DMS 273 treated with DMSO at 0.1 percent for 48 hours (cell line): ENCODE data around the gene PERCC1.
"Not testable (repeated sequence)": the region's sequence is repeated elsewhere in the genome, so short reads cannot be mapped to it uniquely, and the experiment has no call there.

ENCODE experiments used
- DNase-seq: peaks from one replicate; lab custom pipeline; 2025; lab: John Stamatoyannopoulos, UW

PERCC1 gene

DNA sequence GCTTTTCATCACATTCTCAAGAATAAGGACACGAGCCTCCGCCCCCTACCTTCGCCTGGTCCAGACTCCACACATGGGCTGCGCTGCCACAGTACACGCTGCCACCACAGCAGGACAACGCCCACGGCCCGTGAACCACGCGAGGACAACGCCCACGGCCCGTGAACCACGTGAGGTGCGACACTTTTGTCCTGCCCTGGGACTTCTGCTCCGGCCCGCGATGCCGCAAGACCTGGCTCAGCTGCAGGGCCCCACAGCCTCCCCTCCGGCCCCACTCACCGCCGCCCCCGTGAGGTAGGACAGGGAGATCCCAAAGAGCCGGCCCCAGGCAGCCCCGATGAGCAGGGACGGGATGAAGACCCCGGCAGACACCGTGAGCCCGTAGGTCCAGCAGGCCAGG, 19.3 kb downstream of the PERCC1 start:
- no peak for DNase-seq

DNA sequence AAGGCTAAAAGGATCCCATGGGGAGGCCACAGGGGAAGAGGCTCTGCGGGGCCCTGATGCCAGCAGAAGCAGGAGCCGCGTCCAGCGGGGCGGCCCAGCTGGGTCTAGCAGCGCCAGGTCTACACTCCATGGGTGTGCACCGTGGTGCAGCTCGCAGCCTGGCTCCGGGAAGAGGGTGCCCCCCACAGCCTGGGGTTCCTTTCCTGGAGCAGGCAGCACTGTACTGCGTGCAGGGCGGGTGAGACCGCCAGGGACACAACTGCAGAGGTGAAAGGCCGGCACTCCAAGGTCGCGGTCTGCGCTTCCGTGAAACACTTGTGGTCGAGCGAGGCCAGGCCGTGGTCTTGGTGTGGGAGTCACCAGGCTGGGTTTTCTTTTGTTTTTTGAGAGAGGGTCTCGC, 20.0 kb downstream of the PERCC1 start:
- no peak for DNase-seq

DNA sequence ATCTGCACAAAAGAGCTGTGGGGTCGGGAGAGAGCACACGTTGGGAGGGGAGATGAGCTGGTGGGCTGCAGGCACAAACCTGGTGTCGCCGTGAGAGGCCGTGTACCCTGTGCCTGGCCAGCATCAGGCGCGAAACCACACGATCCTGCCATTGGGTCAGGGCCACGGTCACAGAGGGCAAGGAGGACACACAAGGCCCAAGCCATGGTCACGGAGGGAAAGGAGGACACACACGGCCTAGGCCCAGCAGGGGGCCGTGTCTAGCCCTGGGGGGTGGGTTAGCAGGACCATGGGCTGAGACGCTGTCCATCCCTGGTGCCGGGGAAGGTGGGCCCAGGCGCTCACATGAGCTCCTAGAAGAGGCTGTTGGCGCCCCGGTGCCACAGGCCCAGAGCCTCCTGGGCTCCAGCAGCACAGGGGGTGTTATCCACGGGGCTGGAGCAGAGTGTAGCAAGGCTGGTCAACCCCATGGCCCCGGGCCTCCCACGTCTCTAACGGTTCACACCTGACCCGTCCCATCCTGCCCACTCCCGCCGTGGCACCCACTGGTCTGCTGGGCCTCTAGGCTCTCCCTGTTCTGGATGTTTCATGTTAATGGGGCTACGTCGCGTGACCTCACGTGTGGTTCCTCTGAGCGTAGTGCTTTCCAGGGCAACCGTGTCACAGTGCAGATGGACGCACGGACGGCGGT, 21.0 kb downstream of the PERCC1 start:
- DNase-seq: no peak

DNA sequence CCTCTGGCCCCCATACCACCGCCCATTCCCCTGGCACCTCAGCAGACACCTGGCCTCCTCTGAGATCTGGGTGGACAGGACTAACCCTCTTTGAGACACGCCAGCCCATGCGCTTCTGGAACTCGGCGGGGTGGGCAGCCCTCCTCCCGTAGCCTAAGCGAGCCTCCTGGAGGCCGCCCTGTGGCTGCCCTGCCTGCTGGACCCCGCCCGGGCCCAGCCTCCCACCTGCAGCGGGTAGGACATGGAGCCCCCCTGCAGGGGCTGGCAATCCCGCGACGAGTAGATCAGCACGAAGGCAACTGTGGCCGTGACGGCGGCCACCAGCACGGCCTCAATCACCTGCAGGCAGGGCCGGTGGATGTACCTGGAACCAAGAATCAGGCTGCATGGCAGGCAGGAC, 21.7 kb downstream of the PERCC1 start:
- no peak for DNase-seq

DNA sequence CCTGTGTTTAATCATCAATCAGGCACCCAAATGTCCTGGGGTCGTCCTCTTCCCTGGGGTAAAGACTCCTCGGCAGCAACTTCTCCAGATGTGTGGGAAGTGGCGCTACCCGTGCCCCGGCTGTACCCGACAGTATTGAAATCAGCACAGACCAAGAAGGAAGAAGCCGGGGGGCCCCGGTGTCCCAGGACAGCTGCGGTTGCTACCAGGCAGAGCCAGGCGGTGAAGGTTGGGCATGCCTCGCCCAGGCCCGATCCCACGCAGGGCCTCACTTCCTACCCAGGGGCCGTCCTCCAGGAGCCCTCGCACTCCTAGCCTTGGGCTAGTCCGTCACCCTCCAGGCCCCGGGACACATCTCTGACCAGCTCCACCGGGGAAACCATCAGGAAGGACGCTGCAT, 22.4 kb downstream of the PERCC1 start:
- no peak for DNase-seq

DNA sequence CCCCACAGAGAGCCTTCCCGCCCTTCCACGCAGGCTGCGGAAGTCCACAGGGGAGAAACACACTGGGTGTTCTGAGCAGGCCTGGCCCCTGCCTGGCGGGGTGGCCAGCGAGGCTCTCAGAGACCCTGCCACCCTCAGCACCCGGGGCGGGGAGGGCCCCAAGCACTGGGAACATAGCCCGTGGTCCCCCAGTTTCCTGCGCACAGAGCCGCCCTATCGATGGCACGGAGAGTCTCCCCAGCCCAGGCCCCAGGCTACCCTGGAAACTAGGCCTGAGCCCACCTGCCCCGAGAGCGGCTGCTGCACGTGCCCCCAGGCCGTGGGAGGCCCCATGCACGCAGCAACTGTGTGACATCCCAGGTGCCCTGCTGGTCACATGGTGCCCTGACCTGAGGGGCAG, 23.7 kb downstream of the PERCC1 start:
- no peak for DNase-seq

DNA sequence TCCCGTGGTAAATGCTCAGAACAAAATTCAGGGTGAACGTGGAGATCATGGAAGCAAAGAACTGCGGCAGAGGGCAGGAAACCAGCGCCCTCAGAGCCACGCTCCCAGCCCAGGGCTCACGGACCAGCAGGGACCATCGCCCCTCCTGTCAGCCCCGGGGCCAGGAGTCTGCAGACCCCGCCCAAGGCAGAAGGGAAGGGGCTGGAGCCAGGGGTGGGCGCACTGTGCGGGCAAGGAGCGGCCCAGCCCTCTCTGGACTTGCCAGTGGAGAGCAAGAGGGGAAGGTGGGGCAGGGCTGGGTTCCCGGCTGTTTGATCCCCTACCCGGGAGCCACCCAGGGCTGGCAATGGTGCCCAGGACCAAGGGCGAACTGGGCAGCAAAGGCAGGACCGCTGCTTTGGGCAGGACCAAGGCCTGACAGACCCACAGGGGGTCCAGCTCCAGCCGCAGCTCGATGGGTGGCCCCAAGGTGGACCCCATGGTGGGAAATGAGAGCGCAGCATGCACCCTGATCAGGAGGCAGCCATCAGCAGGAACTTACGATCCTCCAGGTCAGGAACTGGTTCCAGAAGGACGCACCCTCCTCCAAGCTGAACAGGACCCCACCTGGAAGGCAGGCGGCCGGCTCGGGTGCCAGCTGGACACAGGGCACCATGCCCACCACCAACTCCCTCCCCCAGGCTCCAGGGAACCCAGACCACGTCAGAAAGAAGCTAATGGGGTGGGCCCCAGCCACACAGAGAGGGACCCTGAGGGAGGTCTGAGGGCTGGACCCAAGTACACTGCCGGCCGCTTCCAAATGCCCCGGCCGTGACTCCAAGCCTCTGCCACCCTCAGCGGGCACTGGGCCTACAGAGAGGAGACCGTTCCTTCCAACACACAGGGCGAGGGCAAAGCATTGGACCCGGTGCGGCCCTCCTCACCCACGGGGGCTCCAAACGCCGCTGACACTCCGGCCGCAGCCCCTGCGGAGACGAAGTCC, 24.6 kb downstream of the PERCC1 start:
- no peak for DNase-seq

DNA sequence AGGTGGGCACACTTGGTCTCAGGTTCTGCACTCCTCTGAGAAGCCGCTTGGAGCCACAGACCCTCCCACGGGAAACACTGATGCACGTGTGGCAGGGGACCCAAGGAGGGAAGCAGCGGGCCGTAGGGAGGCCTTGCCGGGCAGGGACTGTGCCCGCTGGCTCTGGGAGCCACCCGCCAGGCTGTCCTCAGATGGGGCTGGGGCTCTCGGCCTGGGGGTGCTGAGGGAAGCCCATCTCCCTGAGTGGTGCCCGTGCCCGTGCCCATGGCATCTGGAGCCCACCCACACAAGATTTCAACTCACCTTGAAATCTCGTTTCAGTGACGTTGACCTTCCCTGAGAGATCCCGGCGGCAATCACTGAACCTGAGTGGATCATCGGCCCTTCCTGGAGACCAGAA, 26.1 kb downstream of the PERCC1 start:
- no peak for DNase-seq

DNA sequence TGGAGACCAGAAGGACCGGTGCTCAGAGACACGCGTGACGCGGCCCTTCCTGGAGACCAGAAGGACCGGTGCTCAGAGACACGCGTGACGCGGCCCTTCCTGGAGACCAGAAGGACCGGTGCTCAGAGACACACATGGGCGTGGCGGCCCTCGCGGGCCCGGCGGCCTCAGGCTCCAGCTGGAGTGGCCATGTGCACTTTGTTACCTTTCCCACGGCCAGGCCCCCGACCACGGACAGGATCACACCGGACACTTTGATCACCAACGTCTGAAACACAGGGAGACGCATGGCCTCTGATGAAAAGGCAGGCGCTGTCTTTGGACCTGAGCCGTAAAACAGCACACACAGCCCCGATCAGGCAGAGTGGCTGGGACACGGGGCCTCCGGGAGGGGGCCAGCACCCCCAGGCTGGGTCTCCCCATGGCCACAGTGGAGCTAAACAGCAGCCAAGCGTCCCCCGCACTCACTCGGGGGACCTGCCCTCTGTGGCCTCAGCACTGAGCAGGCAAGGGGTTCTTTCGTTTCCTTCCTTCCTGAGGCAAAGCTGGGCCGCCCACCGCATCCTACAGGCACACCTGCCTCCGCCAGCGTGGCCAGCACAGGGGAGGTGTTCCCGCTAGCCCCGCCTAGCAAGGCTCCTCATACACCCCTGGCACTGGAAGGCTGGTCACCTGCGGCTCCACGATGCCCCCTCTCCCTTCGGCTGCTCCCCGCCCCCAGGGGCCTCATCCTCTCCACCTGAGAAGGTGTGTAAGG, 26.8 kb downstream of the PERCC1 start:
- no peak for DNase-seq

DNA sequence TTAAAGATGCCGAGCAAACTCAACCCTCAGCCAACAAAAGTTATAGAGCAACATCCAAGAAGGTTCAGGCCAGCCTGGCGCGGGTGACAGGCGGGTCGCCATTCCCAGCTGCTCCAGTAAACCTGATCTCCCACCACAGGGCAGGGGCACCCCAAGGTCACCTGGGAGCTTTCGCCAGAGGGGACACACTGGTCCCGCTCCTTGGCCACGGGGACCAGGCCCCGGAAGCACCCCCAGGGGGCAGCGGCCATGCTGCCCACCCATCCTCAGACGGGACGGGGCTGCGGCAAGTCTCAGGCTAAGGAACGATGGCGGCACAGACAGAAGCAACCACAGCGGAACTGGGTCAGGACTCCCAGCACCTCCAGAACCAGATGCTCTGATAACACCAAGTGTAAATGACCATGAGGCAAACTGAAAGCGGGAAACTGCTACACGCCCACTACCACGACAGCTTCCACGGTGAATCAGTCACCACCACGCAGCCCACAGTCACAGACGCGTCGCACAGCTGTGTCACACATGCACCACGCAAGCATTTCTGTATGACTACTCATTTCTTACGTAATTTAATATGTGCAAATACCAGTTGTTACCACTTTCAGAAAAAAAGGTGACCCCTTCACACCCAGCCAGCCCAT, 27.6 kb downstream of the PERCC1 start:
- no peak for DNase-seq

DNA sequence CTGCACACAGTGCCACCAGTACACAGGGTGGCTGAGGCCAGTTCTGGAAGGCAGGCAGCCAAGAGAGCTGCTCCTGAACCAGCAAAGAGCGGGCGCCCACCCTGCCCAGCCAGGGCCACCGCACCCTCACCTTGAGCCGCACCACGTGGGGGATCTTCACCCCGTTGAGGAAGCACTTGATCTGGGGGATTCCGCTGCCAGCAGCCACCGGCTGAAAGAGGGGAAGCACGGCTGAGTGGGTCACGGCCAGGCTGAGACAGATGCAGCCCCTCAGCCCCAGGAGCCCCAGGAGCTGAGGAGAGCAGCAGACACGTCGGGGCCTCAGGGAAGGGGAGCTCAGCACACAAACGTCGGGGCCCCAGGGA, 28.1 kb downstream of the PERCC1 start:
- no peak for DNase-seq

DNA sequence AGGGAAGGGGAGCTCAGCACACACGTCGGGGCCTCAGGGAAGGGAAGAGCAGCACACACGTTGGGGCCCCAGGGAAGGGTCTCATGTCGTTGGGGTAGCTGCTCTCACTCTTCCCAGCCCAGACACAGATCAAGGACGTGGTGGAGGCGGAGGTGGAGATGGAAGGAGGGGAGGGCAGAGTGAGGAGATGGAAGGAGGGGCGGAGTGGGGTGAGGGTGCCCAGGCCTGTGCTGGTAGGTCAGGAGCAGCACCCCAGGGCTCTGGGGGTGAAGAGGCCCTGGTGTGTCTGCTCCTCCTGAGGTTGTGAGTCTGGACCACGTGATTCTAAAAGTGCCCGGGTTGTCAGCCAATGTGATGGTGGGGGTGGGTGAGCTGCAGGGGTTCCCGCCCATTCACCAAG, 29.1 kb downstream of the PERCC1 start:
- DNase-seq: no peak

DNA sequence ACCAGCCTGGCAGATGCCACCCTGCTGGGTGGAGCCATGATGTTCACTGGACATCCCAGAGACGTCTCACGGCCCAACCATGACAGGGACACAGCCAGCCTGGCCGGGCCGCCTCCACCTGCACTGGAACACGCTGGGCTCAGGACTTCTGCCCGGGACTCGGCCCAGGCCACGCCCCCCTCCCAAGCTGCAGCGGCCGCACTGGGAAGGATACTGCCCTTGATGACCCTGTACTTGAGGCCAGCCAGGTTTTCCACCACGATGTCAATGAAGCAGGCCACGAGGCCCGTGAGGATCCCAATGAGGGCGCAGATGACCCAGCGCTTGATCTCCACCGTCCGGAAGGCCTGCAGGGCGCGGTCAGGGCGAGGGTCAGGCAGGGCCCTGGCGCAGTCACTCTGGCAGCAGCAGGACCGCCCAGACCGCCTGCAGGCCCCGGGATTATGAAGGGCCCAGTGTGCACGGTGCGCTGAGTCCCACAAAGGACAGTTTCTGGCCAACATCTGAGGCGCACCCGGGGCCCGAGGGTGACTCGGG, 29.8 kb downstream of the PERCC1 start:
- DNase-seq: no peak

DNA sequence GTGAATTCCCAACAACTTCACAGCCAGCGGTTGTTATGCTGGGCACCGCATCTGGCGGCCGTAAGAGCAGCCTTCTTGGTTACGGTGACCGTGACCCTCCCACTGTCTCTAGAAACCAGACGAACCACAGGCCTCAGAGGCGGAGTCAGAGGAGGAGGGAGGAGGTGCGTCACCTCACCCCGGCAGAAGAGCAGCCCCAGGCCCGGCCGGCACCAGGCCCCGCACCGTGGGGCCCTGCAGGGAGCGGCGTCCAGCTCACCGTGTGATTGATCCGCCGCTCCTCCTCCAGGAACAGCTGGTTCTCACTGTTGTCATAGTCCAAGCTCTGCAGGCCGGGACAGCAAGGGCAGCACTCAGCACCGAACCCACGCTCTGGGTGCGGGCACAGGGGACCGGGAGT, 30.3 kb downstream of the PERCC1 start:
- no peak for DNase-seq

DNA sequence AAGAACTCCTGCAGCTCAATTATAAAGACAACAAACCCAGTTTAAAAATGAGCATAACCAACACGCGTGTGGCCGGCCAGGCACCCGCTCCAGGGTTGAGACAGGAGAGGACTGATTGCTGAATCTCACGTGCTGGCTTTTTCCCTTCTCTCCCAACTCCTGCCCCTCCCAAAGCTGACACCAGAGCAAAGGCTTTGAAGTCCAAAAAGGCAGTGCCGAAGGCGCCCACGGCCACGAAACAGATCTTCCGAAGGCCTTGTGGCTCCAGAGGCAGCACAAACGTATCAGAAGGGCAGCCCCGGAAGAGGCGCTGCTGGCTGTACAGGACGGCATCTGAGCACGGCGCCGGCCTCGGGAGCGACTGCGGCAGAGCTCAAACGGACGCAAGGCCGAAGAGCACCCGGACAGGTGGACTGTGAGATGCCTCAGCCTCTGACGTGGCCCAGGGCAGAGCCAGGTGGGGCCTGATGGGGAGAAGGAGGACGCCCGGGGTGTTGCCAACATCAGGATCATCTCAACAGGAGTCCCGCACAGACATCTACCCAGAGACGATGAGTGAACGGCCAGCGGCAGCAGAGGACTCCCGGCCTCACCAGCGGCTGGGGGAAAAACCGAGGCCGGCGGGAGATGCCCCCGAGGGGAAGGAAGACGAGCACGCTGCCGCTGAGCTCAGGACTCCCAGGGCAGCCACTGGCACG, 33.5 kb downstream of the PERCC1 start:
- DNase-seq: no peak

DNA sequence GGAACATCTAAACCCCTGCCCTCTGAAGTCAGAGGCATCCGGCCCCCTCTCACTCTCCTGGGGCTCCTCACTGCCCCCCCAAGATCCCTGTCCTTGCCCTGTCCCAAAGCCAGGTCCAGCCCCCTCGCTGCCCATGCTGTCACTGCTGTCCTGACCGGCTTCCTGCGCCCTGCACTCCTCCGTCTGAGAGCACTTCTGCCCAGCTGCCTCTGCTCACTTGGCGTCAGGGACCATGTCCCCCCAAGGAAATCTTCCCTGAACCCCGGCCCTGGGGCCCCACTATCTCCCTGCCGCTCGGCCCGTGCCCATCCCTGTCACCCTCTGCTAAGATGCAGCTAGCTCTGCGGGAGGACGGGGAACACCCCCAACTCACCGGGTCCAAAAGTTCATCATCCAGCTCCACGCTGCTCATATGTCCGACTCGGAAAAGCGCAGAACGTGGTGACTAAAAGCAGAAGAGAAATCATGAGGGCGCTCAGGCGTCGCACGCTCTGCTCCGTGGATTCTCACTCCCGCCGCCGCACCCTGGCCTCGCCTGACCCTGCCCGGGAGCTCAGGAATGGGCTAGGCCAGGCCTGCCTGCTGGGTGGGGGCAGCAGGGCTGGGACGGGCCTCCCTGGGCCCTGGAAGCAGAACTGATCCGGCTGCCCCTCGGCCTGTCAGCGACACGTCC, 34.2 kb downstream of the PERCC1 start:
- no peak for DNase-seq

DNA sequence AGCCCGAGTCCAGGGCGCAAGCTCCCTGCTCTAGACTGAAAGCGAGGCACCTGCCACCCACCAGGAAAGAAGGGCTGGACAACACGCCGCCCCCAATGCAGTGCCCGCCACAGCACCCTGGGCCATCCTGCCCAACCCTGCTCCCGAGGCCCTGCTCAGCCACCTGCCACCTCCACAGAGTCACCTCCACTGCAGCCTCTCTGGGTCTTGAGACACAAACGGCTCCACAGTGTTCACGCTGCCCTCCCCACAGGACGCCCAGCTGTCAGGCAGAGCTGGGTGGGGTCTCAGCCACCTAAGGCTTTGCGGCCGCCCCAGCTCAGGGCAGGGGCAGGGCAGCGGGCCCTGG, 34.7 kb downstream of the PERCC1 start:
- no peak for DNase-seq

DNA sequence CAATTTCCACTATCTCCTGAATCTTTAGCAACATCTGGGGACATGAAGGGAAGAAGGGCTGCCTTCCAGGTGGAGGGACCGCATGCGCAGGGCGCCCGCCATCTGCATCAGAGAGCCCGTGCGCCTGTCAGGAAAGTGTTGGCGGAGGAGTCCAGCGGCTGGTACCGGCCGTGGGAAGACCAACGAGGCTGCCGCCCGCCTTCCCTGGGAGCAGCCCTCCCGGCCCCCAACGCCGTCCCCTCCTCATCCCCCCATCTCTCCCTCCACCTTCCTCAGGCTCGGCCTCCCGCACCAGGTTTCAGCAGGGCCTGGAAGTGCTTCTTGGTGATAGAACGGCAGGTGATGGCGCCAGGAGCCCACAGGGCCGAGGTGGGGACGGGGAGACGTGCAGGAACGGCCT, 35.2 kb downstream of the PERCC1 start:
- DNase-seq: no peak

DNA sequence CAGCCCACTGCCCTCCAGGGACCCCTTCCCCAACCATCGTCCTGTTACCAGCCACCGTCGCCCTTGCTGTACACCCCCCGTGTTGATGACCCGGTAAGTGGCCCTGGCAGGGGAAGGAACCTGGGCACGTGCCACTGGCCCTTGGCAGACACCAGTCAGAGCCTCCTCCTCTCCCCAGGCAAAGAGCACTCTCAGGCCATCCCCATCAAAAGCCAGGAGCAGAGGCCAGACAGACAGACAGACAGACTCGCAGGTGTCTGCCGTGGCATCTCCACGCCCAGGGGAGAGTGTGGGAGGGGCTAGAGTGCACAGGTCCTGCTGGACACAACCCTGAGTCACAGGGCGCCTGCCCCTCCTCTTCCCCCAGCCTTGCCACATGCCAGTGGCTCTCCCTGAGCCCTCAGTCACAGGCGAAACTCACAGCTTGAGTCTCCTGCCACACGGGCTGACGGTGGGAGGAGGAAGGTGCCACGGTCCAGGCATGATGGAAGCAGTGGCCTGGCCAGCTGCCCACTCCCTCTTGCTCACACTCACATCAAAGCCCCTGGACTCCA, 36.2 kb downstream of the PERCC1 start:
- DNase-seq: no peak

DNA sequence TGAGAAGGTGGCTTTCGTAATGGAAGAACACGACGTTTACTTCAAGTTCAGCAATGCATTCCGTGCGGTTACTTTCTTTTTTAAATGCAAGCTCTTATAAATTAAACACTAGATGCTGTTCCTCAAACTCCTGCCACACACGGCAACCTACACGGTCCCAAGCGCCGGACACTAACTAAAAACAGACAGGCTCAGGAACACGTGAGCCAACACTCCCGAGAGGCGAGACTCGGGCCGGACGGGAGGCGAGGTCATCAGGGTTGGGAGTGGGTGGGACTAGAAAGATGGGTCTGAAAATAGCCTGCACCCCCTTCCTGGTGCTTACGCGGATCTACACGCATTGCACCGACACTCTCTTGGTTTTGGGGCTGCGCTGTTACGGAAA, 37.5 kb downstream of the PERCC1 start:
- no peak for DNase-seq

DNA sequence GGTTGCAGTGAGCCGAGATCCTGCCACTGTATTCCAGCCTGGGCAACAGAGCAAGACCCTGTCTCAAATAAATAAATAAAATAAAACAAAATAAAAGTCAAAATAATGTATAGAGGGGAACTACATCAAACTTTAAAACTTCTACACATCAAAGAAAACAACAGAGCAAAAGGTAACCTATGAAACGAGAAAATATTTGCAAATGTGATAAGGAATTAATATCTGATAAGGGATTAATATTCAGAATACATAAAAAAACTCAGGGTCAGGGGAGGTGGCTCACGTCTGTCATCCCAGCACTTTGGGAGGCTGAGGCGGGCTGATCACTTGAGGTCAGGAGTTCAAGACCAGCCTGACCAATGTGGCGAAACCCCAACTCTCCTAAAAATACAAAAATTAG, 38.3 kb downstream of the PERCC1 start:
- DNase-seq: not testable (repeated sequence)
